ENCODE data around the gene ERICH6.

ERICH6 gene

DNA sequence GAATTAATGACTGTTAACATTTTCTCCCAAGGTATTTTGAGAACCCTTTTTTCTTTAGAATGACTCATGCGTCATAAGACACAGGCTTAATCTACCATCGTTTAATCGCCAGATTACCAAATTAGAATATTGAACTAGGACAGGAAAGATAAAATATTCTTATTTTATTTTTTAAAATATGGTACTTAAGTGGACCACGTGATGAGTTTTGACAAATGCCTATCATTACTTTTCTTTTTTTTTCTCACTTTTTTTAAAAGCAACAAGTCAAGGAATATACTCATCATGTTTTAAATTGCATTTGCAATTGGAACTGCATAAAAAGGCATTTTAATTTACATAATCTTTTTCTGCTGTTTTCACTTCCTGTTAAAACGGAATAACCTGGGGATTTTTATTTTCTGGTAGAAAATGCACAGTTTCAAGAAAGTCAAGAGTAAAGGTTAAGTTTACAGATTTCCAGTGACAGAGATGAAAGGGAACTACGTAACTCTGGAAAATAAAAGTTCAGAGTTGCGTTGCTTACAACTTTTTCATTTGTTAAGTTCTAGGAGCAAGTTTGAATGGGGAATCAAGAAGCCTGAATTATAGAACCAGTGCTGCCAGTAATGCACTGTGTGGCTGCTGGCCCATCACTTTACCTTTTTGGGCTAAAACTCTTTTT, 35.6 kb upstream of the ERICH6 start:
- TF ChIP-seq TSHZ2 (CRISPR knock-in tag; IDR thresholded peaks at IDR 0.05) (no peak), BACH2 (CRISPR knock-in tag; IDR thresholded peaks at IDR 0.05; ENCODE audit: borderline replicate concordance) (no peak), PATZ1 (CRISPR knock-in tag; IDR thresholded peaks at IDR 0.05; ENCODE audit: borderline replicate concordance) (no peak), CSDC2 (CRISPR knock-in tag; IDR thresholded peaks at IDR 0.05) (no peak), ESRRG (CRISPR knock-in tag; IDR thresholded peaks at IDR 0.05) (no peak), ISL1 (CRISPR knock-in tag; IDR thresholded peaks at IDR 0.05) (no peak), OSR1 (CRISPR knock-in tag; IDR thresholded peaks at IDR 0.05) (no peak), ZNF70 (CRISPR knock-in tag; IDR thresholded peaks at IDR 0.05) (no peak), SNAI2 (CRISPR knock-in tag; IDR thresholded peaks at IDR 0.05) (no peak), ZFP3 (CRISPR knock-in tag; IDR thresholded peaks at IDR 0.05) (no peak), ZNF565 (CRISPR knock-in tag; conservative IDR thresholded peaks at IDR 0.05; ENCODE audit: low read depth) (no peak), PPARA (CRISPR knock-in tag; IDR thresholded peaks at IDR 0.05; ENCODE audit: borderline replicate concordance) (no peak), RARB (CRISPR knock-in tag; IDR thresholded peaks at IDR 0.05) (no peak), TCF4 (CRISPR knock-in tag; IDR thresholded peaks at IDR 0.05; ENCODE audit: borderline replicate concordance) (no peak), ZC3H10 (CRISPR knock-in tag; IDR thresholded peaks at IDR 0.05) (no peak), ZNF8 (CRISPR knock-in tag; IDR thresholded peaks at IDR 0.05) (no peak)
- TF ChIP-seq, protein P1, sequence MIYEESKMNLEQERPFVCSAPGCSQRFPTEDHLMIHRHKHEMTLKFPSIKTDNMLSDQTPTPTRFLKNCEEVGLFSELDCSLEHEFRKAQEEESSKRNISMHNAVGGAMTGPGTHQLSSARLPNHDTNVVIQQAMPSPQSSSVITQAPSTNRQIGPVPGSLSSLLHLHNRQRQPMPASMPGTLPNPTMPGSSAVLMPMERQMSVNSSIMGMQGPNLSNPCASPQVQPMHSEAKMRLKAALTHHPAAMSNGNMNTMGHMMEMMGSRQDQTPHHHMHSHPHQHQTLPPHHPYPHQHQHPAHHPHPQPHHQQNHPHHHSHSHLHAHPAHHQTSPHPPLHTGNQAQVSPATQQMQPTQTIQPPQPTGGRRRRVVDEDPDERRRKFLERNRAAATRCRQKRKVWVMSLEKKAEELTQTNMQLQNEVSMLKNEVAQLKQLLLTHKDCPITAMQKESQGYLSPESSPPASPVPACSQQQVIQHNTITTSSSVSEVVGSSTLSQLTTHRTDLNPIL (CRISPR knock-in tag; IDR thresholded peaks at IDR 0.05; ENCODE audit: low read depth), result no peak
- ATAC-seq, result no peak

GRCh38 chr3:150738688-150739087, 35.0 kb upstream of the ERICH6 start:
- no peak for TF ChIP-seq OSR1 (CRISPR knock-in tag; IDR thresholded peaks at IDR 0.05)
- TF ChIP-seq BACH2 (CRISPR knock-in tag; IDR thresholded peaks at IDR 0.05; ENCODE audit: borderline replicate concordance), result no peak
- TF ChIP-seq TSHZ2 (CRISPR knock-in tag; IDR thresholded peaks at IDR 0.05), result no peak
- TF ChIP-seq TCF4 (CRISPR knock-in tag; IDR thresholded peaks at IDR 0.05; ENCODE audit: borderline replicate concordance), result no peak
- no peak for TF ChIP-seq ESRRG (CRISPR knock-in tag; IDR thresholded peaks at IDR 0.05)
- no peak for ATAC-seq

- peak; percentile 68 for ATAC-seq
- TF ChIP-seq TOX (CRISPR knock-in tag; IDR thresholded peaks at IDR 0.05; ENCODE audit: borderline replicate concordance) (no peak), GLIS3 (CRISPR knock-in tag; IDR thresholded peaks at IDR 0.05) (no peak), ESRRG (CRISPR knock-in tag; IDR thresholded peaks at IDR 0.05) (no peak), TSHZ2 (CRISPR knock-in tag; IDR thresholded peaks at IDR 0.05) (no peak), PPARA (CRISPR knock-in tag; IDR thresholded peaks at IDR 0.05; ENCODE audit: borderline replicate concordance) (no peak), ZNF565 (CRISPR knock-in tag; conservative IDR thresholded peaks at IDR 0.05; ENCODE audit: low read depth) (no peak), ZNF8 (CRISPR knock-in tag; IDR thresholded peaks at IDR 0.05) (no peak), ISL1 (CRISPR knock-in tag; IDR thresholded peaks at IDR 0.05) (no peak), ZNF70 (CRISPR knock-in tag; IDR thresholded peaks at IDR 0.05) (no peak), POU6F1 (CRISPR knock-in tag; IDR thresholded peaks at IDR 0.05; ENCODE audit: borderline replicate concordance, low read depth) (no peak), ZFP30 (CRISPR knock-in tag; IDR thresholded peaks at IDR 0.05) (no peak), ZFP3 (CRISPR knock-in tag; IDR thresholded peaks at IDR 0.05) (no peak), TCF4 (CRISPR knock-in tag; IDR thresholded peaks at IDR 0.05; ENCODE audit: borderline replicate concordance) (no peak), ARNTL (CRISPR knock-in tag; IDR thresholded peaks at IDR 0.05; ENCODE audit: borderline replicate concordance, low read depth) (no peak), SNAI2 (CRISPR knock-in tag; IDR thresholded peaks at IDR 0.05) (no peak)
These were observed 34.4 kb upstream of the ERICH6 start for GRCh38 chr3:150737874-150738679.

All from SK-N-SH treated with all-trans-retinoic acid at 6 μM for 48 hours (cell line).